Panc1 (cell line): ENCODE data around the gene SLC1A3. TPM values are rescaled to one million over a fixed set of nuclear protein-coding genes. Genes with fewer than 3 reads are reported as not detected.

Experiments used
- ATAC-seq: fragments of 200-7000 bp; cut with Tn5 transposase; 2 replicates; pipeline ENCODE4 v1.9.1; 2020; ENCODE audit warnings: mild to moderate bottlenecking, moderate library complexity
- BruUV-seq: library from RNA; stranded (reverse); fragments of 400-500 nt; replicated peaks from 2 replicates; lab custom pipeline; 2021; lab: Mats Ljungman, UMichigan
- CTCF ChIA-PET: fragments of 300-600 bp; sonication (Branson Sonifier 250); formaldehyde crosslinking; loops from one replicate; lab custom pipeline; 2022; ENCODE audit warnings: antibody characterized with exemption; lab: Charles Lee
- POLR2A ChIA-PET: fragments of 300-600 bp; sonication (Branson Sonifier 250); formaldehyde crosslinking; loops from one replicate; lab custom pipeline; 2022; ENCODE audit warnings: antibody characterized with exemption; lab: Charles Lee
- DNase-seq: peaks from one replicate; pipeline ENCODE4 v3.0.0-alpha.2; 2010; ENCODE audit warnings: low read depth, low spot score
- H3K27ac ChIP-seq: 2 replicates; pipeline ENCODE4 v1.5.1; 2011; ENCODE audit warnings: mild to moderate bottlenecking, low read length, inconsistent platforms
- H3K27me3 ChIP-seq: fragments of 200-500 bp; sonication (Bioruptor generic); 2 replicates; pipeline ENCODE4 v1.6.0; 2014; ENCODE audit warnings: low read length, inconsistent platforms; ENCODE audit not compliant: control insufficient read depth, insufficient read depth
- H3K36me3 ChIP-seq: fragments of 200-500 bp; sonication (Bioruptor generic); 2 replicates; pipeline ENCODE4 v1.5.1; 2014; ENCODE audit warnings: inconsistent platforms, mild to moderate bottlenecking, low read length, moderate library complexity; ENCODE audit not compliant: control insufficient read depth, insufficient read depth
- H3K4me1 ChIP-seq: 2 replicates; pipeline ENCODE4 v1.5.1; 2011; ENCODE audit warnings: inconsistent platforms, mild to moderate bottlenecking, low read length, moderate library complexity; ENCODE audit not compliant: control insufficient read depth, insufficient read depth
- H3K4me3 ChIP-seq, 2 experiments: 2 replicates each; pipeline ENCODE4 v1.5.1; 2011 to 2012; ENCODE audit warnings: low read depth in 2 of 2, low read length in 2 of 2, mild to moderate bottlenecking in 2 of 2, inconsistent platforms in 1 of 2, moderate library complexity in 1 of 2
- H3K9me3 ChIP-seq: fragments of 200-500 bp; sonication (Bioruptor generic); 2 replicates; pipeline ENCODE4 v1.5.1; 2014; ENCODE audit warnings: low read depth, mild to moderate bottlenecking, inconsistent platforms, low read length, moderate library complexity; ENCODE audit not compliant: control insufficient read depth, insufficient read depth
- CTCF ChIP-seq: fragments of 450-650 bp; IDR thresholded peaks from 2 replicates; pipeline ENCODE4 v1.5.1; 2017; ENCODE audit warnings: mild to moderate bottlenecking
- POLR2AphosphoS5 ChIP-seq: IDR thresholded peaks from 2 replicates; pipeline ENCODE4 v1.6.1; 2012; ENCODE audit warnings: mild to moderate bottlenecking, low read depth, low read length, moderate library complexity
- REST ChIP-seq, 2 experiments: IDR thresholded peaks; 2 replicates each; pipeline ENCODE4 v1.6.1; 2011 to 2012; ENCODE audit warnings: low read depth in 2 of 2, control low read depth in 1 of 2, low read length in 1 of 2, mild to moderate bottlenecking in 1 of 2, moderate library complexity in 1 of 2; ENCODE audit not compliant: insufficient read depth in 1 of 2
- SIN3A ChIP-seq: IDR thresholded peaks from 2 replicates; pipeline ENCODE4 v1.6.1; 2012; ENCODE audit warnings: low read depth, mild to moderate bottlenecking, low read length, moderate library complexity, borderline replicate concordance; ENCODE audit not compliant: insufficient read depth
- TCF7L2 ChIP-seq: IDR thresholded peaks from 2 replicates; pipeline ENCODE4 v1.6.1; 2011; ENCODE audit warnings: mild to moderate bottlenecking, low read depth, low read length, inconsistent platforms
- in situ Hi-C: cut with HindIII; loops from 2 replicates; pipeline ENCODE4 v1.10.0; 2016; ENCODE audit warnings: low sequenced_read_pairs, low pct_unique_long_range_greater_than_20kb
- intact Hi-C: fragments of 100-400 bp; cut with micrococcal nuclease; formaldehyde crosslinking; loops from one replicate; pipeline ENCODE4 v1.10.0; 2022; ENCODE audit not compliant: unreplicated experiment
- total RNA-seq: library from RNA; stranded (reverse); gene quantifications from one replicate; pipeline ENCODE4 v1.2.1, GENCODE V29; 2021; ENCODE audit not compliant: unreplicated experiment

Gene SLC1A3
- total RNA-seq, 1 experiment from 2014 or later: 0.13 TPM

- Histone ChIP-seq H3K27ac (no peak overlapping the region), H3K36me3 (no peaks in the 10 kb centered on the region), H3K9me3 (no peaks in the 10 kb centered on the region), H3K4me3 (no peak overlapping the region), H3K27me3 (peaks cover 6% of the 10 kb centered on the region; the same call in 1 of the 2 replicates), H3K4me1 (no peaks in the 10 kb centered on the region)
- intact Hi-C loops: no loop called here
- no TSS peak for BruUV-seq
- DNase-seq (no peak), ATAC-seq (no peak)
- ChIA-PET CTCF (no interaction called here), POLR2A (no interaction called here)
- in situ Hi-C loops: no loop called here
- no peak for TF ChIP-seq CTCF
- no peak for TF ChIP-seq TCF7L2
- no peak for TF ChIP-seq POLR2AphosphoS5
- no peak for TF ChIP-seq REST (IDR thresholded peaks at IDR 0.05; ENCODE audit: insufficient read depth in 1 of 2, low read depth in 2 of 2, low read length in 1 of 2)
Observed at GRCh38 chr5:36624277-36624676, 17.9 kb downstream of the SLC1A3 start.

- in situ Hi-C loops (no loop called here), intact Hi-C loops (no loop called here)
- no peaks in the 10 kb centered on the region for H3K9me3 ChIP-seq
- no peak for DNase-seq
- no peaks in the 10 kb centered on the region for H3K4me1 ChIP-seq
- no peak overlapping the region for H3K4me3 ChIP-seq
- TF ChIP-seq TCF7L2 (no peak), POLR2AphosphoS5 (no peak), SIN3A (no peak), REST (IDR thresholded peaks at IDR 0.05; ENCODE audit: insufficient read depth in 1 of 2, low read depth in 2 of 2, low read length in 1 of 2) (no peak), CTCF (no peak)
- no peaks in the 10 kb centered on the region for H3K36me3 ChIP-seq
- H3K27ac ChIP-seq: no peak overlapping the region
- no TSS peak for BruUV-seq
- H3K27me3 ChIP-seq: peaks cover 10% of the 10 kb centered on the region; the same call in 1 of the 2 replicates
- ChIA-PET POLR2A (no interaction called here), CTCF (no interaction called here)
- ATAC-seq: no peak
Observed at GRCh38 chr5:36628695-36629094, 22.3 kb downstream of the SLC1A3 start.
